Measurements from ENCODE around the gene FAAP100.

FAAP100 gene

DNA sequence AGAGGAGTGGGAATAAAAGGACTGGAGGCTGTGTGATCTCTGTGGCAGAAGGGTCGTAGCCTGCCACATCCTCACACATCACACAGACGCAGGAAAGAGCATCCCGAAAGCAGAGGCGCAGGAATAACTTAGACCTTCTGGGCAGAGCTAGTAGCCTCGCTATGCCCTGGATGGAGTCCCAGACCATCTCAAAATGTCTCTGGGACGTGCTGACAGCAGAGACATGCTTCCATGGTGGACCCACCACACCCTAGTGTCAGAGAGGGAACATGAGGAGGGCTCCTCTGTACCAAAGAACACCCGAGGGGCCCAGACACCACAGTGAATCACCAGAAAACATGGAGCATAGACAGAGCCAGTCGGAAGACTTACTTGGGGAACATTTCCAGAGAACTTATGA is 29.6 kb upstream of the FAAP100 start:
- DNase-seq (ENCODE audit: low read depth), result no peak
- no peak overlapping the region for H3K4me3 ChIP-seq (ENCODE audit: low read length)
- TF ChIP-seq, protein P1, sequence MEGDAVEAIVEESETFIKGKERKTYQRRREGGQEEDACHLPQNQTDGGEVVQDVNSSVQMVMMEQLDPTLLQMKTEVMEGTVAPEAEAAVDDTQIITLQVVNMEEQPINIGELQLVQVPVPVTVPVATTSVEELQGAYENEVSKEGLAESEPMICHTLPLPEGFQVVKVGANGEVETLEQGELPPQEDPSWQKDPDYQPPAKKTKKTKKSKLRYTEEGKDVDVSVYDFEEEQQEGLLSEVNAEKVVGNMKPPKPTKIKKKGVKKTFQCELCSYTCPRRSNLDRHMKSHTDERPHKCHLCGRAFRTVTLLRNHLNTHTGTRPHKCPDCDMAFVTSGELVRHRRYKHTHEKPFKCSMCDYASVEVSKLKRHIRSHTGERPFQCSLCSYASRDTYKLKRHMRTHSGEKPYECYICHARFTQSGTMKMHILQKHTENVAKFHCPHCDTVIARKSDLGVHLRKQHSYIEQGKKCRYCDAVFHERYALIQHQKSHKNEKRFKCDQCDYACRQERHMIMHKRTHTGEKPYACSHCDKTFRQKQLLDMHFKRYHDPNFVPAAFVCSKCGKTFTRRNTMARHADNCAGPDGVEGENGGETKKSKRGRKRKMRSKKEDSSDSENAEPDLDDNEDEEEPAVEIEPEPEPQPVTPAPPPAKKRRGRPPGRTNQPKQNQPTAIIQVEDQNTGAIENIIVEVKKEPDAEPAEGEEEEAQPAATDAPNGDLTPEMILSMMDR (IDR thresholded peaks at IDR 0.05; ENCODE audit: insufficient read depth, low read depth, low read length, missing control alignments), result no peak

DNA sequence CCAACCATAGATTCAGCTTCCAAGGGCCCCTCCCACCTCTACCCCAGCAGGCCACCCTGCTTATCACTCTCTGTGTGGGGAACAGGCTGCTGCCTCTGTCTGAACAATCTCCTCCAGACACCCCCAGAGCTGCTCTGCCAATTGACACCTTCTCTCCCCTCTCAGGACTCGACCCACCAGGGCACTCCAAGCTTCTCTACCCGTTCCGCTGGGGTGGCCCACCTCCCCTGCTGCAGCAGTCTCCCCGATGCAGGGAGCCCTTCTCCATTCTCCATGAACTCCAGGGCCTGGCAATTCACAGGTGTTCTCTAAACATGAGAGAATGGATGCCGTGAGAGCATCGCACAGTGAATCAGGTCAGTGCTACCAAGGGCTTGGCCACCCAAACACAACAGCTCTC is 28.3 kb upstream of the FAAP100 start:
- TF ChIP-seq, protein P1 (IDR thresholded peaks at IDR 0.05; ENCODE audit: insufficient read depth, low read depth, low read length, missing control alignments), result no peak
- no peak overlapping the region for H3K4me3 ChIP-seq (ENCODE audit: low read length)
- DNase-seq (ENCODE audit: low read depth), result no peak

DNA sequence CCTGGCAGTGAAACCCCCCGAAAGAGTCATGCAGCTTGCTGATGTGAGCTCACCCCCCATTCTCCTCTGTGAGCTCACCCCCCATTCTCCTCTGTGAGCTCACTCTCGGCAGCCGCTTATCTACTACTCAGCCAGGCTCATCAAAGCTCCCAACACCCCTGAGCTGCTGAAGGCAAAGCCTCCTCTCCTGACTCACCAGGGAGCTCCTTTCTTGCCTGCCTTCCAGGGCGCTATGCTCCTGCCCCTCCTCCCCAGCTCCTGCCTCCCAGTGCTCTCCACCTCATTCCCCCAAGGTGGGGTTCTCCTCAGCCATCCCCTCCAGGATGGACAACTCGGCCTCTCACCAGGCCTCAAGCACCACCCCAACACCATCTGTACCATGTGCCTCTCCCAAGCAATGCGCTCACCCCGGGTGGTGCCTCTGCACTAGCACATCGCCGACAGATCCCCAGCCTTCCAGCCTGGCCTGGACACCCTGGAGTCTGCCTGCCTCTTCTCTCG is 27.7 kb upstream of the FAAP100 start:
- DNase-seq (ENCODE audit: low read depth), result peak; percentile 45
- H3K4me3 ChIP-seq (ENCODE audit: low read length), result no peak overlapping the region
- TF ChIP-seq, protein P1 (IDR thresholded peaks at IDR 0.05; ENCODE audit: insufficient read depth, low read depth, low read length, missing control alignments), result no peak

DNA sequence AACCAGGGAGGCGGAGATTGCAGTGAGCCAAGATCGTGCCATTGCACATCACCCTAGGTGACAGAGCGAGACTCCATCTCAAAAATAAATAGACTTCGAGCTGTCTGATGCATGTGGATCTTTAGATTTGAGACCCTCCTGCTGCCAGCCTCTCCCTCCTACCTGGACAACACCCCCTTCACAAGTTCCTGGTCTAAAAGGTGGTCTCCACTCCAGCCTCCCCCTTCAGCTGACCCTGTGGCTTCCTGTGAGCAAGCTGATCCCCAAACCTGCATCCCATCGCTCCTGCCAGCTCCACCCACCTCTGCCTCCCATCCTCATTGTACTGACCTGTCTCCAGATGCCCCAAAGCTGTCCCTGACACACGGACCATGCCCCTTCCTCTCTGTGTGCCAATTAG is 27.1 kb upstream of the FAAP100 start:
- no peak for DNase-seq (ENCODE audit: low read depth)
- TF ChIP-seq, protein P1 (IDR thresholded peaks at IDR 0.05; ENCODE audit: insufficient read depth, low read depth, low read length, missing control alignments), result no peak
- H3K4me3 ChIP-seq (ENCODE audit: low read length), result no peak overlapping the region

DNA sequence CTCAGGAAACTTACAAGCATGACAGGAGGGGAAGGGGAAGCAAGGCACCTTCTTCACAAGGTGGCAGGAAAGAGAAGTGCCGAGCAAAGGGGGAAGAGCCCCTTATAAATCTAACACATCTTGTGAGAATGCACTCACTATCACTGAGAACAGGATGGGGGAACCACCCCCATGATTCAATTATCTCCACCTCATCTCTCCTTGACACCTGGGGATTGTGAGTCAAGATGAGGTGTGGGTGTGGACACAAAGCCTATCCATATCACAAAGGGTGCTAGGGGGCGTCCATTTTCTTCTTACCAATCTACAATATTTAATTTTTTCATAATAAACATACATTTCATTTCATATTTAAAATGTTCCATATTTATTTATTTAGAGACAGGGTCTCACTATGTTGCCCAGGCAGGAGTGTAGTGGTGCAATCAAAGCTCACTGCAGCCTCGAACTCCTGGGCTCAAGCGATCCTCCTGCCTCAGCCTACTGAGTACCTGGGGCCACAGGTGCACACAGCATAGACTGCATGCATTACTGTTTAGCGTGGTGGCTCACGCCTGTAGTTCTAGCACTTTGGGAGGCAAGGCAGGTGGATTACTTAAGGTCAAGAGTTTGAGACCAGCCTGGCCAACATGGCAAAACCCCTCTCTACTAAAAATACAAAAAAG is 26.5 kb upstream of the FAAP100 start:
- TF ChIP-seq, protein P1 (IDR thresholded peaks at IDR 0.05; ENCODE audit: insufficient read depth, low read depth, low read length, missing control alignments), result no peak
- no peak overlapping the region for H3K4me3 ChIP-seq (ENCODE audit: low read length)
- DNase-seq (ENCODE audit: low read depth), result peak; percentile 75

DNA sequence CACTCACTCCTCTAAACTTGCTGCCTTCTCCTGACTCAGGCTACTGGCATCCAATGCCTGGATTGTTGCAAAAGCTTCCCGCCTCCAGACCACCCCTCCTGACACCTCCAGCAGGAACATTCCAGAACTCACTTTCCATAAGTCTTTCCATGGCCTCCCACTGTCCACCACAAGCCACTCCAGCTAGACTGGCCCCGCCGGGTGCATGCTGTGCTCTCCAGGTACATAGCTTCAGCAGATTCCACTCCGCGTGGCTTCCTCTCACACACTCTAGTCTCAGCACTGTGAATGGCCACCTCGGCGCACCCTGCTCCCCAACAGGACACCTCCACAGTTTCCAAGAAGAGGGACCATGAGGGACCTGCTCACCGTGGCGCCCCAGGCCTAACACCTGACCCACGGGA is 25.9 kb upstream of the FAAP100 start:
- no peak overlapping the region for H3K4me3 ChIP-seq (ENCODE audit: low read length)
- TF ChIP-seq, protein P1 (IDR thresholded peaks at IDR 0.05; ENCODE audit: insufficient read depth, low read depth, low read length, missing control alignments), result no peak
- DNase-seq (ENCODE audit: low read depth), result peak; percentile 61

Data from epithelial cell of esophagus (primary cell).